VCaP (cell line): Measurements from ENCODE around the gene CASK.

Experiments
- H3K27ac ChIP-seq: fragments of 450-650 bp; 2 replicates; pipeline ENCODE4 v1.5.1; 2017
- TF ChIP-seq, protein P1 (sequence below): fragments of 450-650 bp; conservative IDR thresholded peaks from 2 replicates; pipeline ENCODE4 v1.5.1; 2017; ENCODE audit warnings: mild to moderate bottlenecking, moderate library complexity

The CASK gene

DNA sequence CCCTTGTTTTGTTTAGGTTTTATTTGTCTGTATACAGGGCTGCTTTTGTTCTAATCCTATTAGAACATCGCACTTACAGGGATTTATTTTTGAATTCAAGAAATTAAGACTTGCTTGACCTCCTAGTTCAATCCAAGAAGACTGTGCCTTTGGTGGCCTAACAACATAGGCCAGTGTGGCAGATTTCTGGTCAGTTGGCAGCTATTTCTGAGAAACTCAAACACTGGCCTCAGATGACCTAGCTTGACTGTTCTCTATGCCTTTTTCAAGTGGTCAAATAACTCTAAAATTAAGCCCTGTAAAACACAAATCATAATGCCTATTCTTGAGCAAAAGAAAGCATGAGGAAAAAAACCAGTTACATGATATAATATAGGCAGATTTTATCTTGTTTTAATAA, 323.8 kb downstream of the CASK start:
- TF ChIP-seq, protein P1, sequence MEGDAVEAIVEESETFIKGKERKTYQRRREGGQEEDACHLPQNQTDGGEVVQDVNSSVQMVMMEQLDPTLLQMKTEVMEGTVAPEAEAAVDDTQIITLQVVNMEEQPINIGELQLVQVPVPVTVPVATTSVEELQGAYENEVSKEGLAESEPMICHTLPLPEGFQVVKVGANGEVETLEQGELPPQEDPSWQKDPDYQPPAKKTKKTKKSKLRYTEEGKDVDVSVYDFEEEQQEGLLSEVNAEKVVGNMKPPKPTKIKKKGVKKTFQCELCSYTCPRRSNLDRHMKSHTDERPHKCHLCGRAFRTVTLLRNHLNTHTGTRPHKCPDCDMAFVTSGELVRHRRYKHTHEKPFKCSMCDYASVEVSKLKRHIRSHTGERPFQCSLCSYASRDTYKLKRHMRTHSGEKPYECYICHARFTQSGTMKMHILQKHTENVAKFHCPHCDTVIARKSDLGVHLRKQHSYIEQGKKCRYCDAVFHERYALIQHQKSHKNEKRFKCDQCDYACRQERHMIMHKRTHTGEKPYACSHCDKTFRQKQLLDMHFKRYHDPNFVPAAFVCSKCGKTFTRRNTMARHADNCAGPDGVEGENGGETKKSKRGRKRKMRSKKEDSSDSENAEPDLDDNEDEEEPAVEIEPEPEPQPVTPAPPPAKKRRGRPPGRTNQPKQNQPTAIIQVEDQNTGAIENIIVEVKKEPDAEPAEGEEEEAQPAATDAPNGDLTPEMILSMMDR: no peak

DNA sequence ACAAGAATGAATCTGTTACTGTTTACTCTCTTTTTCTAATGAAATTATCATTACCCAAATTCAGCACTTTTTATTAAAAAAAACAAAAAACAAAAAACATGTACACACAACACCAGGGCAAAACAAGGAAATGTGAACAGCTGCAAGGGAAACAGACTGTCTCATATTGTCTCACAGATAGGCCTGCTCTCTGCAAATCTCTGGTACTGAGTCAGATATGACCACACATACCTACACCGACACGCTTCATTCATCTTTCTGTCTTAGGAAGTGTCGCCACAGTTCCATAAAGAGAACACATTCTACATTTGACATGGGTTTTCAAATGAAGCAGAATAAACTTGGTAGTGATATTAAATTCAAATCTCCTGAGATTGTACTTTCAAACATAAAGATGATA, 326.8 kb downstream of the CASK start:
- H3K27ac ChIP-seq: peak overlapping the region; percentile 48
- TF ChIP-seq, protein P1: no peak

More for the DNA sequence above, 323.8 kb downstream of the CASK start:
- no peak overlapping the region for H3K27ac ChIP-seq

DNA sequence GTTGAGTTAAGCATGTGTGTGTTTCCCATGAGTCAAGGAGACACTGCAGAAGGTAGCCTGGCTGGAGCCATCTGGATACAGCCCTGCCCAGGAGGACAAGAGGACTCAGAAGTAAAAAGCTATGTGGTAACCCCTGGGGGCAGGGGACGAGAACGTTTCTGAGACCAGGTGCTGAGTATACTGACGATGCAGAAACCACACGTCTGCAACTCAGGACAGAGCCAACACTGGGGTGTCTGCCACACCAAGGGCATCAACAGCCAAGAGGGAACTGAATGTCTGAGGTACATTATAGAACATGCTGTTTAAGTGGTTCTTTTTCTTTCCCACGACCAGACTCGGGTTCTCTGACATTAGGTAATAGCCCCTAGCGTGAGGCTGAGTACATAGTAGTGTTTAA, 328.7 kb downstream of the CASK start:
- no peak overlapping the region for H3K27ac ChIP-seq
- TF ChIP-seq, protein P1: no peak

DNA sequence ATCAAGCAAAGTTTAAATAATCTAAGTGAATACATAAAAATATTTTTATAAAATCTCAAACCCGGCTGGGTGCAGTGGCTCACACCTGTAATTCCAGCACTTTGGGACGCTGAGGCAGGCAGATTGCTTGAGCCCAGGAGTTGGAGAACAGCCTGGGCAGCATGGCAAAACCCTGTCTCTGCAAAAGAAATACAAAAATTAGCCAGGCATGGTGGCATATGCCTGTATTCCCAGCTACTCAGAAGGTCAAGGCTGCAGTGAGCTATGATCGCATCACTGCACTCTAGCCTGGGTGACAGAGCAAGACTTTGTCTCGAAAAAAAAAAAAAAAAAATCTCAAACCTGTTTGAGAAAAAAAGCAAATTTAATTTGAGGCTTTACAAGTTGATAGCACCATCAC, 331.4 kb downstream of the CASK start:
- TF ChIP-seq, protein P1: no peak
- H3K27ac ChIP-seq: no peak overlapping the region

GRCh38 chrX:41590641-41591040, 332.7 kb downstream of the CASK start:
- peak overlapping the region; percentile 43 for H3K27ac ChIP-seq
- TF ChIP-seq, protein P1: no peak

DNA sequence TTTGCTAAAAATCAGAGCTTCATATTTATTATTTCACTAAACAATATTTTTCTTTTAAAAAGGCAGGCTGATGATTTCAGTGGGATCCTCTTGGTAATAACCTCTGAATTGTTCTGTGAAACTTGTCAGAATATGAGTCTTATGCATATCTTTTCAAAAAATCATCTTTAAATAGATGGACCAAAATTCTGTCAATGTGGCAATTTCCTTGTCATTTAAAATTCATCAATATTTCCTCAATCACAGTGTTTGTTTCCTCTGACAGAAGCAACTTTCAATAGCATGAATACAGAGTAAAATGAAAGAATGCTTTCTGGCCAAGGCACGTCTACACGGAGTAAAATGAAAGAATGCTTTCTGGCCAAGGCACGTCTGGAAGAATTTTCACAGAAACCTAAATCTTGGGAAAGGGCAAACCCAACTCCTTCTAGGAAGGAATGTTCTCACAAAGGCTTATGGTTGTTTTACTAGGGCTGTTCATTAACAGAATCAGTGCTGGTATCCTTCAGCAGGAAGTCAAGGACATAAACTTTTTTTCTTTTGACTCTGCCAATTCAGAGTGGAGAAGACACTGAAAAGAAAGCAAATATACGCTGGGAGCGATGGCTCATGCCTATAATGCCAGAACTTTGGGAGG, 333.6 kb downstream of the CASK start:
- TF ChIP-seq, protein P1: no peak
- H3K27ac ChIP-seq: peak overlapping the region; percentile 43

- TF ChIP-seq, protein P1: no peak
- no peak overlapping the region for H3K27ac ChIP-seq
These were observed 335.1 kb downstream of the CASK start for GRCh38 chrX:41588271-41588670.
